ENCODE results near the gene WFDC5. TPM values are rescaled to one million over a fixed set of nuclear protein-coding genes. Genes with fewer than 3 reads are reported as not detected.
A peak's percentile ranks its signal among the peaks of the same experiment; 100 is the strongest.

The WFDC5 gene
- total RNA-seq, 1 experiment from 2014 or later: not detected

- no TSS peak for BruUV-seq (replicated peaks)
- DNase-seq: no peak
- H3K4me3 Mint-ChIP-seq (ENCODE audit: unreplicated experiment): no peak overlapping the region
- Histone ChIP-seq H3K4me3 (ENCODE audit: low read depth, low read length) (no peak overlapping the region), H3K4me1 (no peaks in the 10 kb centered on the region), H3K27me3 (replicated peaks; ENCODE audit: control insufficient read depth, insufficient read depth, low read length) (no peaks in the 10 kb centered on the region), H3K36me3 (ENCODE audit: control insufficient read depth, insufficient read depth, low read length) (no peaks in the 10 kb centered on the region), H3K9me3 (no peaks in the 10 kb centered on the region)
- no peaks in the 10 kb centered on the region for H3K27me3 Mint-ChIP-seq (ENCODE audit: insufficient read depth, unreplicated experiment)
- CTCF ChIA-PET: interaction anchor here (0.8 to 1.2 kb wide), 2 partner anchors 10 to 208 kb away, joined by 3 to 4 read pairs; no protein-coding TSS in a partner anchor
- H3K27ac Mint-ChIP-seq (ENCODE audit: unreplicated experiment): no peak overlapping the region
- intact Hi-C loops (cut with micrococcal nuclease; ENCODE audit: unreplicated experiment): no loop called here
- H3K9me3 Mint-ChIP-seq (ENCODE audit: unreplicated experiment): peaks cover 10% of the 10 kb centered on the region
- peaks cover 11% of the 10 kb centered on the region for H3K4me1 Mint-ChIP-seq (ENCODE audit: low read depth, unreplicated experiment)
- TF ChIP-seq CTCF (IDR thresholded peaks at IDR 0.05; ENCODE audit: insufficient read depth in 1 of 2, low read depth in 1 of 2, low read length in 1 of 2, severe bottlenecking in 1 of 2, unreplicated experiment in 1 of 2): no peak
- H3K36me3 Mint-ChIP-seq (ENCODE audit: insufficient read depth, unreplicated experiment): peaks cover 26% of the 10 kb centered on the region
- POLR2A ChIA-PET: no interaction called here
These were observed 29.1 kb downstream of the WFDC5 start for GRCh38 chr20:45085867-45086266.

GRCh38 chr20:45085289-45085688, 29.7 kb downstream of the WFDC5 start:
- no peaks in the 10 kb centered on the region for H3K36me3 ChIP-seq (ENCODE audit: control insufficient read depth, insufficient read depth, low read length)
- Mint-ChIP-seq H3K36me3 (ENCODE audit: insufficient read depth, unreplicated experiment) (peaks cover 30% of the 10 kb centered on the region), H3K4me1 (ENCODE audit: low read depth, unreplicated experiment) (peaks cover 11% of the 10 kb centered on the region), H3K4me3 (ENCODE audit: unreplicated experiment) (no peak overlapping the region), H3K9me3 (ENCODE audit: unreplicated experiment) (peaks cover 10% of the 10 kb centered on the region), H3K27ac (ENCODE audit: unreplicated experiment) (no peak overlapping the region), H3K27me3 (ENCODE audit: insufficient read depth, unreplicated experiment) (no peaks in the 10 kb centered on the region)
- POLR2A ChIA-PET: no interaction called here
- H3K4me1 ChIP-seq: no peaks in the 10 kb centered on the region
- CTCF ChIA-PET: no interaction called here
- TF ChIP-seq CTCF (IDR thresholded peaks at IDR 0.05; ENCODE audit: insufficient read depth in 1 of 2, low read depth in 1 of 2, low read length in 1 of 2, severe bottlenecking in 1 of 2, unreplicated experiment in 1 of 2): no peak
- intact Hi-C loops (cut with micrococcal nuclease; ENCODE audit: unreplicated experiment): no loop called here
- H3K27me3 ChIP-seq (replicated peaks; ENCODE audit: control insufficient read depth, insufficient read depth, low read length): no peaks in the 10 kb centered on the region
- BruUV-seq (replicated peaks): no TSS peak
- DNase-seq: peak in 1 of 2 experiments; percentile 71
- H3K4me3 ChIP-seq (ENCODE audit: low read depth, low read length): no peak overlapping the region
- no peaks in the 10 kb centered on the region for H3K9me3 ChIP-seq

- TF ChIP-seq CTCF (IDR thresholded peaks at IDR 0.05; ENCODE audit: insufficient read depth in 1 of 2, low read depth in 1 of 2, low read length in 1 of 2, severe bottlenecking in 1 of 2, unreplicated experiment in 1 of 2): no peak
- no peaks in the 10 kb centered on the region for H3K4me1 ChIP-seq
- H3K4me3 ChIP-seq (ENCODE audit: low read depth, low read length): no peak overlapping the region
- Mint-ChIP-seq H3K9me3 (ENCODE audit: unreplicated experiment) (peaks cover 10% of the 10 kb centered on the region), H3K27me3 (ENCODE audit: insufficient read depth, unreplicated experiment) (no peaks in the 10 kb centered on the region), H3K4me3 (ENCODE audit: unreplicated experiment) (no peak overlapping the region), H3K27ac (ENCODE audit: unreplicated experiment) (no peak overlapping the region), H3K36me3 (ENCODE audit: insufficient read depth, unreplicated experiment) (peaks cover 51% of the 10 kb centered on the region), H3K4me1 (ENCODE audit: low read depth, unreplicated experiment) (peaks cover 11% of the 10 kb centered on the region)
- POLR2A ChIA-PET: no interaction called here
- intact Hi-C loops (cut with micrococcal nuclease; ENCODE audit: unreplicated experiment): loop anchor here (5.0 kb wide), 1 partner anchor 209 kb away; no protein-coding TSS in a partner anchor
- no peaks in the 10 kb centered on the region for H3K9me3 ChIP-seq
- no peaks in the 10 kb centered on the region for H3K36me3 ChIP-seq (ENCODE audit: control insufficient read depth, insufficient read depth, low read length)
- CTCF ChIA-PET: interaction anchor here (0.6 kb wide), 1 partner anchor 70 kb away, joined by 8 read pairs; no protein-coding TSS in a partner anchor
- no TSS peak for BruUV-seq (replicated peaks)
- DNase-seq: no peak
- no peaks in the 10 kb centered on the region for H3K27me3 ChIP-seq (replicated peaks; ENCODE audit: control insufficient read depth, insufficient read depth, low read length)
These were observed 31.8 kb downstream of the WFDC5 start for GRCh38 chr20:45083127-45083526.

Measured in Caco-2 (cell line).